ENCODE results near the gene TRIM33. TPM values are rescaled to one million over a fixed set of nuclear protein-coding genes. Genes with fewer than 3 reads are reported as not detected.

TRIM33 gene
- total RNA-seq, 1 experiment from 2014 or later, result 50.1 TPM

DNA sequence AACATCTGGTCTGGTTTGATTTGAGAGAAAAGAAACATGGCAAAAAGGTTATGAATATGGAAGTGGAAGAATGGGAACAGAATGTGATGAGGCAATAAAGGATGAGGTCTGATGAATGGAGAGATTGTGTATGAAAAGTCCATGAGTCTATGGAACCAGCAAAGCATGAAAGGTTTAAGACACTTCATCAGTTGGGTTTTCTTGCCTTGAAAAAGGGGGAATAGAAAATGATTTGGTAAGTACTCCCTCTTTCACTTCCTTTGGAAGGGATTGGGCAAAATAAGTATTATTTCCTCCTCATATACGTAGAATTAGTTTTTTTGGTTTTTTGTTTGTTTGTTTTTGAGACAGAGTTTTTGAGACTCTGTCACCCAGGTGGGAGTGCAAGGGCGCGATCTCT is 155.8 kb downstream of the TRIM33 start:
- BruUV-seq (replicated peaks), result no TSS peak
- no peaks in the 10 kb centered on the region for H3K9me3 ChIP-seq (ENCODE audit: low read depth, low read length, poor library complexity, severe bottlenecking)
- H3K27ac ChIP-seq (ENCODE audit: low read depth, low read length, poor library complexity, severe bottlenecking), result no peak overlapping the region
- CTCF ChIA-PET, result no interaction called here
- H3K27me3 ChIP-seq (replicated peaks; ENCODE audit: insufficient read depth, low read depth, low read length, poor library complexity), result no peaks in the 10 kb centered on the region
- no peaks in the 10 kb centered on the region for H3K36me3 ChIP-seq (ENCODE audit: insufficient read depth, low read length, poor library complexity, severe bottlenecking)
- no peak for DNase-seq (ENCODE audit: low spot score)
- H3K4me3 ChIP-seq (ENCODE audit: low read depth, low read length, poor library complexity, severe bottlenecking), result no peak overlapping the region
- intact Hi-C loops (cut with micrococcal nuclease; ENCODE audit: unreplicated experiment), result no loop called here
- POLR2A ChIA-PET (ENCODE audit: low non-redundant PET), result no interaction called here
- H3K4me1 ChIP-seq (ENCODE audit: insufficient read depth, low read length, poor library complexity, severe bottlenecking), result no peaks in the 10 kb centered on the region
- no peak for TF ChIP-seq EZH2 (IDR thresholded peaks at IDR 0.05; ENCODE audit: borderline replicate concordance, low read depth, low read length, poor library complexity, severe bottlenecking)
- TF ChIP-seq, protein P1, sequence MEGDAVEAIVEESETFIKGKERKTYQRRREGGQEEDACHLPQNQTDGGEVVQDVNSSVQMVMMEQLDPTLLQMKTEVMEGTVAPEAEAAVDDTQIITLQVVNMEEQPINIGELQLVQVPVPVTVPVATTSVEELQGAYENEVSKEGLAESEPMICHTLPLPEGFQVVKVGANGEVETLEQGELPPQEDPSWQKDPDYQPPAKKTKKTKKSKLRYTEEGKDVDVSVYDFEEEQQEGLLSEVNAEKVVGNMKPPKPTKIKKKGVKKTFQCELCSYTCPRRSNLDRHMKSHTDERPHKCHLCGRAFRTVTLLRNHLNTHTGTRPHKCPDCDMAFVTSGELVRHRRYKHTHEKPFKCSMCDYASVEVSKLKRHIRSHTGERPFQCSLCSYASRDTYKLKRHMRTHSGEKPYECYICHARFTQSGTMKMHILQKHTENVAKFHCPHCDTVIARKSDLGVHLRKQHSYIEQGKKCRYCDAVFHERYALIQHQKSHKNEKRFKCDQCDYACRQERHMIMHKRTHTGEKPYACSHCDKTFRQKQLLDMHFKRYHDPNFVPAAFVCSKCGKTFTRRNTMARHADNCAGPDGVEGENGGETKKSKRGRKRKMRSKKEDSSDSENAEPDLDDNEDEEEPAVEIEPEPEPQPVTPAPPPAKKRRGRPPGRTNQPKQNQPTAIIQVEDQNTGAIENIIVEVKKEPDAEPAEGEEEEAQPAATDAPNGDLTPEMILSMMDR (conservative IDR thresholded peaks at IDR 0.05; ENCODE audit: low read depth, low read length), result no peak

DNA sequence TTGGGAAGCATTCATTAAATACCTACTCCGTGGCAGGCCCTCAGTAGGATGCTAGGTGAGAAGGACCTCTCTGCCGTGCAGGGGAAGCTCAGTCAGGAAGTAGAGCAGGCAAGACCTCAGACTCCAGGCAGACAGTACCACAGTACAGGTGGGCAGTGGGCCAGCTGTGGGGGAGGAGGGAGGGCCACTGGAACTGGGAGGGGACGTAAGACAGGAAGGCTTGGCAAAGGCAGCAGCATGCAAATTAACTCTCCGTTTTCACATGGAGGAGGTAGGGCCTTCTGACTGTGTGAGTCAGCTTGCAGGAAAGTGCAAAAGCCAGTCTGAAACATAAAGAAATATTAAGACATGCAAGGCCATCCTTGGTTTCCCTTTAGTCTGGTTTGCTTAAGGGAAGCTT is 157.7 kb downstream of the TRIM33 start:
- TF ChIP-seq, protein P1 (conservative IDR thresholded peaks at IDR 0.05; ENCODE audit: low read depth, low read length), result no peak
- no peak for TF ChIP-seq EZH2 (IDR thresholded peaks at IDR 0.05; ENCODE audit: borderline replicate concordance, low read depth, low read length, poor library complexity, severe bottlenecking)
- no peaks in the 10 kb centered on the region for H3K36me3 ChIP-seq (ENCODE audit: insufficient read depth, low read length, poor library complexity, severe bottlenecking)
- H3K27ac ChIP-seq (ENCODE audit: low read depth, low read length, poor library complexity, severe bottlenecking), result no peak overlapping the region
- DNase-seq (ENCODE audit: low spot score), result peak; percentile 47
- H3K4me3 ChIP-seq (ENCODE audit: low read depth, low read length, poor library complexity, severe bottlenecking), result no peak overlapping the region
- BruUV-seq (replicated peaks), result no TSS peak
- H3K9me3 ChIP-seq (ENCODE audit: low read depth, low read length, poor library complexity, severe bottlenecking), result no peaks in the 10 kb centered on the region
- H3K27me3 ChIP-seq (replicated peaks; ENCODE audit: insufficient read depth, low read depth, low read length, poor library complexity), result no peaks in the 10 kb centered on the region
- intact Hi-C loops (cut with micrococcal nuclease; ENCODE audit: unreplicated experiment), result no loop called here
- POLR2A ChIA-PET (ENCODE audit: low non-redundant PET), result interaction anchor here (0.6 kb wide), 1 partner anchor 75 kb away, joined by 4 read pairs; no protein-coding TSS in a partner anchor
- CTCF ChIA-PET, result interaction anchor here (0.6 kb wide), 1 partner anchor 292 kb away, joined by 3 read pairs; no protein-coding TSS in a partner anchor
- no peaks in the 10 kb centered on the region for H3K4me1 ChIP-seq (ENCODE audit: insufficient read depth, low read length, poor library complexity, severe bottlenecking)

DNA sequence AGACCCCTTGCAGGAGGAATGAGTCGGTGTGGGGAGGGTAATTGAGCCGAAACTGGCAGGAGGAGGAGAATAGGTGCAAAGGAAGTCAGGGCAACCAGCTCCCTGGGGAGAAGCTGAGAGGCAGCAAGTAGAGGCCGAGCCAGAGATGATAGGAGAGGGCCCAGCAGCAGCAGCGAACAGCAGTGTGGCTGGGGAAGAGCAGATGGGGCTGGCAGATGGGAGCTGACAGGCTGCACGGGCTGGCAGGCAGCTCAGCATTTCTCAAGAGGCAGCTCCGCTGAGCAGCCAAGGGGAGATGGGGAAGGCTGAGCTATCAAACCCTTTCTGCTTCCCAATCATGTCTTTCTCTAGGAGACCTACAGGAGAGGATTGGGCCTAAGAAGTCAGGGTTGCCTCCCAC is 158.2 kb downstream of the TRIM33 start:
- DNase-seq (ENCODE audit: low spot score), result no peak
- Histone ChIP-seq H3K36me3 (ENCODE audit: insufficient read depth, low read length, poor library complexity, severe bottlenecking) (no peaks in the 10 kb centered on the region), H3K9me3 (ENCODE audit: low read depth, low read length, poor library complexity, severe bottlenecking) (no peaks in the 10 kb centered on the region), H3K4me1 (ENCODE audit: insufficient read depth, low read length, poor library complexity, severe bottlenecking) (no peaks in the 10 kb centered on the region), H3K27me3 (replicated peaks; ENCODE audit: insufficient read depth, low read depth, low read length, poor library complexity) (no peaks in the 10 kb centered on the region), H3K4me3 (ENCODE audit: low read depth, low read length, poor library complexity, severe bottlenecking) (no peak overlapping the region), H3K27ac (ENCODE audit: low read depth, low read length, poor library complexity, severe bottlenecking) (no peak overlapping the region)
- TF ChIP-seq, protein P1 (conservative IDR thresholded peaks at IDR 0.05; ENCODE audit: low read depth, low read length), result no peak
- no peak for TF ChIP-seq EZH2 (IDR thresholded peaks at IDR 0.05; ENCODE audit: borderline replicate concordance, low read depth, low read length, poor library complexity, severe bottlenecking)
- ChIA-PET POLR2A (ENCODE audit: low non-redundant PET) (interaction anchor here (0.6 kb wide), 1 partner anchor 76 kb away, joined by 4 read pairs; no protein-coding TSS in a partner anchor), CTCF (interaction anchor here (0.6 kb wide), 1 partner anchor 15 kb away, joined by 3 read pairs; no protein-coding TSS in a partner anchor)
- intact Hi-C loops (cut with micrococcal nuclease; ENCODE audit: unreplicated experiment), result no loop called here
- BruUV-seq (replicated peaks), result no TSS peak
